ENCODE results near the gene SLC35G2. TPM values are rescaled to one million over a fixed set of nuclear protein-coding genes. Genes with fewer than 3 reads are reported as not detected.

Gene SLC35G2
- total and polyA plus RNA-seq, 2 experiments from 2014 or later, result 0.27 to 3.5 TPM

GRCh38 chr3:136818191-136818768, 646 bp upstream of the SLC35G2 start:
- no peak overlapping the region for H3K27ac ChIP-seq
- peak; percentile 15 to 85 for DNase-seq (ENCODE audit: low read depth in 1 of 2, low spot score in 1 of 2)

DNA sequence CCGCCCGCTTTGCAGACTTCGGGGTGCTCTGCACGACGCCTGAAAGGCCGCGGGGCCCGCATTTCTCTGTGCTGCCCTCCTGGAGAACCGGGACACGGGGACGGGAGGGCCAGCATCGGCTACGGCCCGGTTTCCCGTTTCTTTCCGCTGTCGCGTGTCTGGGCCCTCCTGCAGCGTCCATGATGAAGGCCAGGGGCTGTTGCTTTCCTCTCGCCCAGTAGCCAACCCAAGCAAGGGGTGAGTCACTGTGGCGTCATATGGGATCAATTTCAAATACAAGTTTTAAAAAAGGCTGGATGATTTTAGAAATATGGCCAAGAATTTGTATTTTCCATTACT, 435 bp downstream of the SLC35G2 start:
- H3K36me3 ChIP-seq, result no peaks in the 10 kb centered on the region
- DNase-seq (ENCODE audit: low read depth in 1 of 2, low spot score in 1 of 2), result peak; percentile 13 to 81
- H3K27me3 ChIP-seq, result peaks cover 17% of the 10 kb centered on the region
- H3K4me3 ChIP-seq, result peak overlapping the region; percentile 45
- no peak for TF ChIP-seq CTCF (IDR thresholded peaks at IDR 0.05; ENCODE audit: low read depth, low read length)
- no peaks in the 10 kb centered on the region for H3K9me3 ChIP-seq (ENCODE audit: low read depth)
- H3K27ac ChIP-seq, result no peak overlapping the region
- H3K4me1 ChIP-seq (ENCODE audit: low read depth), result peaks cover 5% of the 10 kb centered on the region

More at GRCh38 chr3:136818191-136818768, 646 bp upstream of the SLC35G2 start:
- H3K36me3 ChIP-seq, result no peaks in the 10 kb centered on the region
- H3K4me3 ChIP-seq, result peak overlapping the region; percentile 45
- peak; percentile 7 for TF ChIP-seq CTCF (IDR thresholded peaks at IDR 0.05; ENCODE audit: low read depth, low read length)
- peaks cover 5% of the 10 kb centered on the region for H3K4me1 ChIP-seq (ENCODE audit: low read depth)
- no peaks in the 10 kb centered on the region for H3K9me3 ChIP-seq (ENCODE audit: low read depth)
- peaks cover 17% of the 10 kb centered on the region for H3K27me3 ChIP-seq

DNA sequence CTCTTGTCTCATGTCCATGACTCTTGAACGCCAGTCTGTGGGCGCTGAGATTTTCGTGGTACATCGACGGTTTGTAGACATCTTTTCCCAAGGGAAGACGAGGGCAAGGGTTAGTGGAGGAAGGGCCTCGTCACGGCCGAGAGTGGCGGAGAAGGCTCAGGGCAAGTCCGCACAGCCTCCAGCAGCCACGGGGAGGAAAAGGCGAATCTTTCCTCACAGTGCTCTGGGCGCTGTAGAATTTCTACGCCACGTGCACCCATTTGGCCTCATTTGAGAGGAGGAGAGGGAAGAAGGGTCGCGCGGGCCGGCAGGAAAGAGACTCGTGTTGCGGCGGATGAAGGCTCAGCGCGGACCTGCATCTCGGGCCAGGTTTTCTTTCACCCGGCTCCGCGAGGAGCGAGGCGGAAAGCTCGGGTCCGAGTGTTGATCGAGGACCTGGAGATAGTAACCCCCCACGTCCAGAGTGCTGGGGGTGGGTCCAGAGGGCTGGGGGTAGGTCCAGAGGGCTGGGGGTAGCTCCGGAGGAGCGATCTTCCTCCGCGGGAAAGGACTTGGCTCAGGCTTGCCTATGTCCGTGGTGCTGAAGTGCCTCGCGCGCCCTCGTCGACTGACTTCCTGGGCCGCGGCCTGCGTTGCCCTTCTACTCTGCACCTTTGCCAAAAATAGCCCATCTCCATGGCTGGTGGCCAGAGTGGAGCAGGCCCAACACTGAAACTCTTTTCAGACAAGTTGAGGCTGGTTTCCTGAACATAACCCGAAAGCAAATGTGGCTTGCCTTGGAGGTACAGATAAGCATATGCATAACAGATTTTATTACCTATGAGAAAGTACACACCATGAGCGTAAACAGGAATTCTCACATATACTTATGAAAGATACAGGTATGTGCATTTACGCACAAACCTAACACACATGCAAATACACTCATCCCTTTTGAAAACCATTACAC, 1.1 kb downstream of the SLC35G2 start:
- Histone ChIP-seq H3K36me3 (no peaks in the 10 kb centered on the region), H3K27ac (no peak overlapping the region), H3K4me3 (peak overlapping the region; percentile 45), H3K27me3 (peaks cover 17% of the 10 kb centered on the region), H3K9me3 (ENCODE audit: low read depth) (no peaks in the 10 kb centered on the region), H3K4me1 (ENCODE audit: low read depth) (peaks cover 5% of the 10 kb centered on the region)
- DNase-seq (ENCODE audit: low read depth in 1 of 2, low spot score in 1 of 2), result peak; percentile 77 to 80
- no peak for TF ChIP-seq CTCF (IDR thresholded peaks at IDR 0.05; ENCODE audit: low read depth, low read length)

DNA sequence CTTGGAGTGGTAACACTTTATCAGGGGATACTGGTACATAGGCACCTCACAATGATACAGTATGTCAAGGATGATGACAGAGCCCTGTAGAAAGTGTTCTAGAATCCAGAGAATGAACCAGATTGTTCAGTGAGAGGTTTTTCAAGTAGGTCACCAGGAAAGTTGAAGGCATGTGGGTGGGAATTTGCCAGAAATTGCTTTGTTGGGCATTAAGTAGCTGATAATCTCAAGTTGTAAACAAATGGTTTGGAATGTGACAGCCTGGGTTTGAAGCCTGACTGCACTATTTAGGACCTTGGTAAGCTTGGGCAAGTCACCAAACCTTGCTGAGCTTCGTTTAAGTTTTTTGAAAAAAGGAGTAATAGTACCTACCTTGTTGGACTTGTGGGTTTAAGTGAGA, 12.5 kb downstream of the SLC35G2 start:
- Histone ChIP-seq H3K27me3 (no peaks in the 10 kb centered on the region), H3K4me1 (ENCODE audit: low read depth) (no peaks in the 10 kb centered on the region), H3K4me3 (no peak overlapping the region), H3K27ac (no peak overlapping the region), H3K36me3 (no peaks in the 10 kb centered on the region), H3K9me3 (ENCODE audit: low read depth) (no peaks in the 10 kb centered on the region)
- TF ChIP-seq CTCF (IDR thresholded peaks at IDR 0.05; ENCODE audit: low read depth, low read length), result no peak
- DNase-seq (ENCODE audit: low read depth in 1 of 2, low spot score in 1 of 2), result no peak

- H3K4me3 ChIP-seq, result no peak overlapping the region
- no peak for TF ChIP-seq CTCF (IDR thresholded peaks at IDR 0.05; ENCODE audit: low read depth, low read length)
- no peaks in the 10 kb centered on the region for H3K36me3 ChIP-seq
- H3K27me3 ChIP-seq, result no peaks in the 10 kb centered on the region
- DNase-seq (ENCODE audit: low read depth in 1 of 2, low spot score in 1 of 2), result no peak
- no peaks in the 10 kb centered on the region for H3K9me3 ChIP-seq (ENCODE audit: low read depth)
- no peak overlapping the region for H3K27ac ChIP-seq
- no peaks in the 10 kb centered on the region for H3K4me1 ChIP-seq (ENCODE audit: low read depth)
These were observed 16.3 kb downstream of the SLC35G2 start for GRCh38 chr3:136835089-136835812.

All from cardiac muscle cell (in vitro differentiated cells and primary cell).